ENCODE data around the gene TUBB.
A peak's percentile ranks its signal among the peaks of the same experiment; 100 is the strongest.
"Not testable (repeated sequence)": the region's sequence is repeated elsewhere in the genome, so short reads cannot be mapped to it uniquely, and the experiment has no call there.

The TUBB gene

GRCh38 chr6:30741789-30742315, 21.7 kb downstream of the TUBB start:
- DNase-seq: no peak

- DNase-seq: peak; percentile 97
Measured at GRCh38 chr6:30742316-30743098, 22.4 kb downstream of the TUBB start, which contains the start of gene FLOT1. TSS of gene FLOT1 (minus strand) at chr6:30742687. CDS start at chr6:30742189, 498 bp downstream.

GRCh38 chr6:30743099-30744053, 23.2 kb downstream of the TUBB start:
- DNase-seq: peak; percentile 54

- DNase-seq: peak; percentile 92
Measured at GRCh38 chr6:30744054-30744805, 24.1 kb downstream of the TUBB start, which contains the start of gene IER3. TSS of gene IER3 (minus strand) at chr6:30744547. CDS start at chr6:30744518, 29 bp downstream.

GRCh38 chr6:30747300-30747687, 27.1 kb downstream of the TUBB start:
- no peak for DNase-seq

GRCh38 chr6:30747902-30748769, 28.0 kb downstream of the TUBB start:
- DNase-seq: no peak

GRCh38 chr6:30748851-30749540, 28.8 kb downstream of the TUBB start:
- no peak for DNase-seq

- DNase-seq: no peak
Measured at GRCh38 chr6:30749554-30750378, 29.6 kb downstream of the TUBB start.

- no peak for DNase-seq
Measured at GRCh38 chr6:30750379-30750668, 30.2 kb downstream of the TUBB start.

- no peak for DNase-seq
Measured at GRCh38 chr6:30752157-30752927, 32.2 kb downstream of the TUBB start.

- DNase-seq: no peak
Measured at GRCh38 chr6:30754631-30755030, 34.5 kb downstream of the TUBB start.

- DNase-seq: not testable (repeated sequence)
Measured at GRCh38 chr6:30756405-30757003, 36.4 kb downstream of the TUBB start.

GRCh38 chr6:30757261-30757904, 37.2 kb downstream of the TUBB start:
- no peak for DNase-seq

- DNase-seq: no peak
Measured at GRCh38 chr6:30759575-30760239, 39.6 kb downstream of the TUBB start.

- no peak for DNase-seq
Measured at GRCh38 chr6:30760549-30760948, 40.4 kb downstream of the TUBB start.

- DNase-seq: no peak
Measured at GRCh38 chr6:30761791-30762429, 41.8 kb downstream of the TUBB start.

GRCh38 chr6:30763155-30763617, 43.0 kb downstream of the TUBB start:
- DNase-seq: no peak

Measured in stimulated activated CD4-positive, alpha-beta T cell treated with anti-CD3 and anti-CD28 coated beads, Interleukin-1b, Interleukin-23, amount 100 ng/mL, for 48 hours (primary cell).